IMR-90 (cell line): Measurements from ENCODE around the gene CLEC17A.

Source experiments
- CTCF ChIP-seq: conservative IDR thresholded peaks from 2 replicates; pipeline ENCODE4 v1.5.1; 2012; ENCODE audit warnings: mild to moderate bottlenecking, low read depth, low read length, improper control_type of control experiment
- RFX5 ChIP-seq: IDR thresholded peaks from 2 replicates; pipeline ENCODE4 v1.8.0; 2012; ENCODE audit warnings: low read depth, mild to moderate bottlenecking, low read length, moderate library complexity

GRCh38 chr19:14540741-14541525 lies 42.0 kb upstream of the CLEC17A start:
- no peak for TF ChIP-seq RFX5
- TF ChIP-seq CTCF = no peak
